HepG2 (cell line): Measurements from ENCODE around the gene C7orf57. TPM values are rescaled to one million over a fixed set of nuclear protein-coding genes. Genes with fewer than 3 reads are reported as not detected.

Experiments used
- ATF7-NPFF ChIP-seq: sonication (generic); formaldehyde crosslinking; IDR thresholded peaks from 2 replicates; pipeline ENCODE4 v1.8.1; 2023; ENCODE audit warnings: mild to moderate bottlenecking, low read depth, missing genetic modification reagents, moderate library complexity
- HINFP ChIP-seq: sonication (generic); formaldehyde crosslinking; IDR thresholded peaks from 2 replicates; pipeline ENCODE4 v1.4.0; 2020; ENCODE audit warnings: low read depth, mild to moderate bottlenecking, missing genetic modification reagents
- HNRNPUL1 ChIP-seq: fragments of 200-400 bp; formaldehyde crosslinking; IDR thresholded peaks from 2 replicates; pipeline ENCODE4 v1.6.1; 2017; ENCODE audit warnings: low read depth, mild to moderate bottlenecking, low read length, moderate library complexity
- KAT2B ChIP-seq: fragments of 150-350 bp; IDR thresholded peaks from 2 replicates; pipeline ENCODE4 v1.6.1; 2014; ENCODE audit warnings: low read depth, low read length, borderline replicate concordance
- MED8 ChIP-seq: sonication (generic); formaldehyde crosslinking; IDR thresholded peaks from 2 replicates; pipeline ENCODE4 v1.8.1; 2023; ENCODE audit warnings: mild to moderate bottlenecking, missing genetic modification reagents; ENCODE audit not compliant: insufficient replicate concordance
- NR2F1 ChIP-seq, 2 experiments: fragments of 450-650 bp in 1 of 2; formaldehyde crosslinking in 1 of 2; IDR thresholded peaks; 2 replicates each; pipeline versions ENCODE4 v1.5.0 to v1.6.1; 2016 to 2020; ENCODE audit warnings: mild to moderate bottlenecking in 1 of 2, missing compliant biosample characterization in 1 of 2, missing genetic modification reagents in 1 of 2, moderate library complexity in 1 of 2
- SATB2 ChIP-seq: sonication (generic); formaldehyde crosslinking; IDR thresholded peaks from 2 replicates; pipeline ENCODE4 v1.5.0; 2020; ENCODE audit warnings: missing genetic modification reagents
- TBX2 ChIP-seq: sonication (generic); formaldehyde crosslinking; IDR thresholded peaks from 2 replicates; pipeline ENCODE4 v1.5.0; 2020; ENCODE audit warnings: missing genetic modification reagents, mild to moderate bottlenecking, borderline replicate concordance
- TCF7 ChIP-seq: sonication (generic); IDR thresholded peaks from 2 replicates; pipeline ENCODE4 v1.6.1; 2016; ENCODE audit warnings: antibody characterized with exemption, low read depth
- TRIM22 ChIP-seq: fragments of 450-650 bp; IDR thresholded peaks from 2 replicates; pipeline ENCODE4 v1.6.1; 2017
- ZNF337 ChIP-seq: sonication (generic); formaldehyde crosslinking; IDR thresholded peaks from 2 replicates; pipeline ENCODE4 v1.5.1; 2020; ENCODE audit warnings: missing genetic modification reagents, low read depth, mild to moderate bottlenecking, borderline replicate concordance
- ZNF558 ChIP-seq: sonication (generic); formaldehyde crosslinking; IDR thresholded peaks from 2 replicates; pipeline ENCODE4 v1.9.0; 2022; ENCODE audit warnings: mild to moderate bottlenecking, missing genetic modification reagents, borderline replicate concordance
- ZNF660 ChIP-seq: sonication (generic); formaldehyde crosslinking; IDR thresholded peaks from 2 replicates; pipeline ENCODE4 v1.5.1; 2020; ENCODE audit warnings: mild to moderate bottlenecking, low read depth, missing genetic modification reagents, borderline replicate concordance
- ZNF83 ChIP-seq: sonication (generic); formaldehyde crosslinking; IDR thresholded peaks from 2 replicates; pipeline ENCODE4 v1.4.0; 2020; ENCODE audit warnings: missing genetic modification reagents, mild to moderate bottlenecking, borderline replicate concordance
- polyA plus RNA-seq, 8 experiments: library from polyadenylated mRNA; depleted of rRNA in 3 of 8; stranded (reverse) in 7 of 8; unstranded in 1 of 8; fragments of >200 nt; fragmentation: Illumina TruSeq in 4 of 8; extraction: Trizol in 4 of 8; gene quantifications; 2 replicates each; pipeline versions ENCODE4 v1.2.1 to v1.2.3, GENCODE V29; 2011 to 2016; ENCODE audit warnings: low read depth in 4 of 8, missing spikeins in 1 of 8, mixed read lengths in 1 of 8; ENCODE audit not compliant: insufficient read depth in 1 of 8
- total RNA-seq, 5 experiments: library from RNA; depleted of rRNA; stranded (reverse); fragments of >200 nt; fragmentation: Illumina TruSeq; extraction: Trizol; gene quantifications; 2 replicates each; pipeline ENCODE4 v1.2.3, GENCODE V29; 2016; ENCODE audit warnings: low read depth in 1 of 5
- TF ChIP-seq, protein P1 (sequence below): sonication (generic); formaldehyde crosslinking; IDR thresholded peaks from 2 replicates; pipeline ENCODE4 v1.8.0; 2022; ENCODE audit warnings: mild to moderate bottlenecking, missing genetic modification reagents, moderate library complexity
- TF ChIP-seq, protein P2 (sequence below): sonication (generic); formaldehyde crosslinking; IDR thresholded peaks from 2 replicates; pipeline ENCODE4 v1.4.0; 2020; ENCODE audit warnings: missing genetic modification reagents, mild to moderate bottlenecking, borderline replicate concordance
- TF ChIP-seq, protein P3 (sequence below): sonication (generic); formaldehyde crosslinking; IDR thresholded peaks from 2 replicates; pipeline ENCODE4 v1.8.0; 2022; ENCODE audit warnings: low read depth, missing genetic modification reagents
- TF ChIP-seq, protein P4 (sequence below): sonication (generic); formaldehyde crosslinking; IDR thresholded peaks from 2 replicates; pipeline ENCODE4 v1.5.1; 2020; ENCODE audit warnings: missing genetic modification reagents, mild to moderate bottlenecking, borderline replicate concordance

C7orf57 gene
- total and polyA plus RNA-seq, 2 of the 13 experiments (the other 11 are each of a cell fraction or from before 2014, with no cell fraction given) = not detected

- TF ChIP-seq ZNF558 (no peak), SATB2 (no peak), ZNF660 (no peak), HINFP (CRISPR knock-in tag) (0 out of 2 replicates have a peak, but pooled peaks have one; percentile 34), HNRNPUL1 (no peak), ATF7-NPFF (CRISPR knock-in tag) (no peak), NR2F1 (CRISPR knock-in tag; IDR thresholded peaks at IDR 0.05) (peak; percentile 65 to 67; a peak in 2 of 4 replicates), KAT2B (no peak), ZNF83 (no peak), TBX2 (CRISPR knock-in tag) (peak; percentile 48; the same call in 1 of the 2 replicates), TRIM22 (no peak), MED8 (CRISPR knock-in tag) (no peak), ZNF337 (no peak), TCF7 (no peak)
- TF ChIP-seq, protein P1, sequence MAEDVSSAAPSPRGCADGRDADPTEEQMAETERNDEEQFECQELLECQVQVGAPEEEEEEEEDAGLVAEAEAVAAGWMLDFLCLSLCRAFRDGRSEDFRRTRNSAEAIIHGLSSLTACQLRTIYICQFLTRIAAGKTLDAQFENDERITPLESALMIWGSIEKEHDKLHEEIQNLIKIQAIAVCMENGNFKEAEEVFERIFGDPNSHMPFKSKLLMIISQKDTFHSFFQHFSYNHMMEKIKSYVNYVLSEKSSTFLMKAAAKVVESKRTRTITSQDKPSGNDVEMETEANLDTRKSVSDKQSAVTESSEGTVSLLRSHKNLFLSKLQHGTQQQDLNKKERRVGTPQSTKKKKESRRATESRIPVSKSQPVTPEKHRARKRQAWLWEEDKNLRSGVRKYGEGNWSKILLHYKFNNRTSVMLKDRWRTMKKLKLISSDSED (CRISPR knock-in tag) = no peak
- TF ChIP-seq, protein P2, sequence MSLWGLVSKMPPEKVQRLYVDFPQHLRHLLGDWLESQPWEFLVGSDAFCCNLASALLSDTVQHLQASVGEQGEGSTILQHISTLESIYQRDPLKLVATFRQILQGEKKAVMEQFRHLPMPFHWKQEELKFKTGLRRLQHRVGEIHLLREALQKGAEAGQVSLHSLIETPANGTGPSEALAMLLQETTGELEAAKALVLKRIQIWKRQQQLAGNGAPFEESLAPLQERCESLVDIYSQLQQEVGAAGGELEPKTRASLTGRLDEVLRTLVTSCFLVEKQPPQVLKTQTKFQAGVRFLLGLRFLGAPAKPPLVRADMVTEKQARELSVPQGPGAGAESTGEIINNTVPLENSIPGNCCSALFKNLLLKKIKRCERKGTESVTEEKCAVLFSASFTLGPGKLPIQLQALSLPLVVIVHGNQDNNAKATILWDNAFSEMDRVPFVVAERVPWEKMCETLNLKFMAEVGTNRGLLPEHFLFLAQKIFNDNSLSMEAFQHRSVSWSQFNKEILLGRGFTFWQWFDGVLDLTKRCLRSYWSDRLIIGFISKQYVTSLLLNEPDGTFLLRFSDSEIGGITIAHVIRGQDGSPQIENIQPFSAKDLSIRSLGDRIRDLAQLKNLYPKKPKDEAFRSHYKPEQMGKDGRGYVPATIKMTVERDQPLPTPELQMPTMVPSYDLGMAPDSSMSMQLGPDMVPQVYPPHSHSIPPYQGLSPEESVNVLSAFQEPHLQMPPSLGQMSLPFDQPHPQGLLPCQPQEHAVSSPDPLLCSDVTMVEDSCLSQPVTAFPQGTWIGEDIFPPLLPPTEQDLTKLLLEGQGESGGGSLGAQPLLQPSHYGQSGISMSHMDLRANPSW (CRISPR knock-in tag) = no peak
- TF ChIP-seq, protein P3, sequence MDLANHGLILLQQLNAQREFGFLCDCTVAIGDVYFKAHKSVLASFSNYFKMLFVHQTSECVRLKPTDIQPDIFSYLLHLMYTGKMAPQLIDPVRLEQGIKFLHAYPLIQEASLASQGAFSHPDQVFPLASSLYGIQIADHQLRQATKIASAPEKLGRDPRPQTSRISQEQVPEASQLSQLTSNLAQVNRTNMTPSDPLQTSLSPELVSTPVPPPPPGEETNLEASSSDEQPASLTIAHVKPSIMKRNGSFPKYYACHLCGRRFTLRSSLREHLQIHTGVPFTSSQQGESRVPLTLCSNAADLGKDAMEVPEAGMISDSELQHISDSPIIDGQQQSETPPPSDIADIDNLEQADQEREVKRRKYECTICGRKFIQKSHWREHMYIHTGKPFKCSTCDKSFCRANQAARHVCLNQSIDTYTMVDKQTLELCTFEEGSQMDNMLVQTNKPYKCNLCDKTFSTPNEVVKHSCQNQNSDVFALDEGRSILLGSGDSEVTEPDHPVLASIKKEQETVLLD (CRISPR knock-in tag) = no peak
- TF ChIP-seq, protein P4, sequence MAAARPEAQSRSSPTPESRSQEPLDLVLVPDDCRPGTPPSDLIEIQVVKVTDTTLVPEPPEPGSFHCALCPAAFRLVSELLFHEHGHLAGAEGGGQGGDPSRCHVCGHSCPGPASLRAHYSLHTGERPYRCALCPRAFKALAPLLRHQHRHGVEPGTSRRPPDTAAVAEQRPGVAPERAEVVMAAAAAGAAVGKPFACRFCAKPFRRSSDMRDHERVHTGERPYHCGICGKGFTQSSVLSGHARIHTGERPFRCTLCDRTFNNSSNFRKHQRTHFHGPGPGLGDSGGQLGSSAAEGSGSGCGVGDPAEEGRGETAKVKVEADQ (CRISPR knock-in tag) = no peak
Measured at GRCh38 chr7:48109848-48110663, 74.7 kb downstream of the C7orf57 start (continued).
